ENCODE measurements around the gene MICAL3.
"Not testable (repeated sequence)": the region's sequence is repeated elsewhere in the genome, so short reads cannot be mapped to it uniquely, and the experiment has no call there.

Gene MICAL3

GRCh38 chr22:18058371-18059093 lies 34.2 kb upstream of the MICAL3 start:
- DNase-seq: no peak

GRCh38 chr22:18057568-18058209 lies 33.3 kb upstream of the MICAL3 start:
- DNase-seq: no peak

DNA sequence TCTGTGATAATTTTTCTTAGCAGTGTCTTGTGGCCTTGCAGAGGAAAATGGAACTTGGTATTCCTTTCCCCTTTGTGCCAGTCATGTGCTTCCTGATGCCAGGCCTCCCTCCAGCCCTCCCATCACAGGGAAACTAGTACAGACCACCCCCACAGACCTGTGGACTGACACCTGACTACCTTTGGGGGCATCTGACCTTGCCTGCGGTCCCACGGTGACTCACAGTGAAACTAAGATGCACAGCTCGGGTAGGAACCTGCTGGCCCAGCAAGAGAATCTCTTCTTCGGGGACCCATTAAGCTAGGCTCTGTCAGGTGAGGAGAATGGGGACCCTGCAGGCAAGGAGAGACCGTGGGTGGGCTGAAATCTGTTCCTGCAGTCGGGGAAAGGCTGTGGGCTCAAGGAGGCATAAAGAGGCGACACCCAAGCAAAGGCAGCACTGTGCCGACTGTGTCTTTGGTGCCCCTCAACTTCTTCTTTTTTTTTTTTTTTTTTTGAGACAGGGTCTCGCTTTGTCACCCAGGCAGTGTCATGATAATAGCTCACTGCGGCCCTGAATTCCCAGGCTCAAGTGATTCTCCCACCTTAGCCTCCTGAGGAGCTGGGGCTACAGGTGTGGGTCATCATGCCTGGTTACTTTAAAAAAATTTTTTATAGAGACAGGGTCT lies 32.6 kb upstream of the MICAL3 start:
- DNase-seq: no peak

- no peak for DNase-seq
Measured at GRCh38 chr22:18056161-18056666, 31.9 kb upstream of the MICAL3 start.

- no peak for DNase-seq
Measured at GRCh38 chr22:18055619-18056160, 31.3 kb upstream of the MICAL3 start.

GRCh38 chr22:18053216-18053946 lies 29.0 kb upstream of the MICAL3 start:
- DNase-seq: not testable (repeated sequence)

DNA sequence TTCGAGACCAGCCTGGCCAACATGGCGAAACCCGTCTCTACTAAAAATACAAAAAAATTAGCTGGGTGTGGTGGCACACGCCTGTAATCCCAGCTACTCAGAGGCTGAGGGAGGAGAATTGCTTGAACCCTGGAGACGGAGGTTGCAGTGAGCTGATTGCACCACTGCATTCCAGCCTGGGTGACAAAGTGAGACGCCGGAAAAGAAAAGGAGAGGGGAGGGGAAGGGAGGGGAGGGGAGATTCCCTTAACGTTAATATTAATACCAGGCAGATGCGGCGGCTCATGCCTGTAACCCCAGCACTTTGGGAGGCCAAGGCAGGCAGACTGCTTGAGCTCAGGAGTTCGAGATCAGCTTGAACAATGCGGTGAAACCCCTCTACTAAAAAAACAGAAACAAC lies 26.8 kb upstream of the MICAL3 start:
- DNase-seq: not testable (repeated sequence)

DNA sequence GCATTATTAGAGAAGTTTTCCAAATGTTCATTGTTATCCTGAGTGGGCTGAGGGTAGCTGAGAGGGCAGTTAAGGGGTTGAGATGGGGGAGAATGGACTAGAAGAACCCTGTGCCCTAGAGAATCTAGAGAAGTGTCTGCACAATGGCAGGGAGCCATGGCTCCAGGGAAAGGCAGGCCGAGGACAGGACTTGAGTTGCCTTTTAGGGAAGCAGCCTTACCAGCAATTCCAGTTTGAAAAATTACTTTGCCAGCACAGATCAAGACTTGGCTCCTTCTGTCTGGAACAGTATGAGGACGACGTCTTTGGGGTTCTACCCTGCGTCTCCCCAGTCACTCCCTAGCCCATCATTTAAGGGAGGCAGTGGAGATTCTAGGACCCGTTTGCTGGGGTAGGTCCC lies 25.7 kb upstream of the MICAL3 start:
- no peak for DNase-seq

GRCh38 chr22:18048441-18048898 lies 24.1 kb upstream of the MICAL3 start:
- no peak for DNase-seq

DNA sequence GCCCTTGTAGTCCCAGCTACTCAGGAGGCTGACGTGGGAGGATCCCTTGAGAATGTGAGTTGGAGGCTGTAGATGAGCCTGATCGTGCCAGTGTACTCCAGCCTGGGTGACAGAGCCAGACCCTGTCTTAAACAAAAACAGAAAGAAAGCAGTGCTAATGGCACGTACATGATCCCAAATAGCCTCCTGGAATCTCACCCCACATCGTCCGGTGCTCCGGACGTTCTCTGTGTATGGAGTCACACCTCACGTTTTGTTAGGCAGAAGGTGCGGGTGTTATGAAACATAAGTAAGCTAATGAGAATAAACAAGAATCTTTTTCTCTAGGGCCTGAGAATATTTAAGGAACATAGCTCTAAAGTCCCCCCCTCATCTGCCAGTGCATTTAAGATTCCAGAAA lies 23.7 kb upstream of the MICAL3 start:
- no peak for DNase-seq

DNA sequence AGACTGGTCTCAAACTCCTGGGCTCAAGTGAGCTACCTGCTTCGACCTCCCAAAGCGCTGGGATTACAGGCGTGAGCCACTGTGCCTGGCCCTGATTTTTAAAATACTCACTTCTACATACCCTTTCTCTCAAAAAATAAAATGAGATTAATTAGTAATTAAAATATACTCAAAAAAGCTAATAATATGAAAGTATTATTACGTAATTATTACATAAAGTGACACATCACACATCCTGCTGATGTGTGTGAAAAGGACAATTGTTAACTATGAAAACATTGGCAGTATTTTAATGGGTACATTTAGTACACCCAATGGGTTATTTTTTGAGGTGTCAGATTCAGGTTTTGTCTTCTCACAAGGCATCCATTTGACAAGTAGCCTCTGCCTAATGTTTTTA lies 21.4 kb upstream of the MICAL3 start:
- no peak for DNase-seq

GRCh38 chr22:18044548-18045271 lies 20.3 kb upstream of the MICAL3 start:
- peak; percentile 8 for DNase-seq

- no peak for DNase-seq
Measured at GRCh38 chr22:18042685-18043084, 18.3 kb upstream of the MICAL3 start.

DNA sequence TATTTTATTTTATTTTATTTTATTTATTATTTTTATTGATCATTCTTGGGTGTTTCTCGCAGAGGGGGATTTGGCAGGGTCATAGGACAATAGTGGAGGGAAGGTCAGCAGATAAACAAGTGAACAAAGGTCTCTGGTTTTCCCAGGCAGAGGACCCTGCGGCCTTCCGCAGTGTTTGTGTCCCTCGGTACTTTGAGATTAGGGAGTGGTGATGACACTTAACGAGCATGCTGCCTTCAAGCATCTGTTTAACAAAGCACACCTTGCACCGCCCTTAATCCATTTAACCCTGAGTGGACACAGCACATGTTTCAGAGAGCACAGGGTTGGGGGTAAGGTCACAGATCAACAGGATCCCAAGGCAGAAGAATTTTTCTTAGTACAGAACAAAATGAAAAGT lies 16.5 kb upstream of the MICAL3 start:
- DNase-seq: not testable (repeated sequence)

GRCh38 chr22:18035751-18036150 lies 11.4 kb upstream of the MICAL3 start:
- peak; percentile 7 for DNase-seq

DNA sequence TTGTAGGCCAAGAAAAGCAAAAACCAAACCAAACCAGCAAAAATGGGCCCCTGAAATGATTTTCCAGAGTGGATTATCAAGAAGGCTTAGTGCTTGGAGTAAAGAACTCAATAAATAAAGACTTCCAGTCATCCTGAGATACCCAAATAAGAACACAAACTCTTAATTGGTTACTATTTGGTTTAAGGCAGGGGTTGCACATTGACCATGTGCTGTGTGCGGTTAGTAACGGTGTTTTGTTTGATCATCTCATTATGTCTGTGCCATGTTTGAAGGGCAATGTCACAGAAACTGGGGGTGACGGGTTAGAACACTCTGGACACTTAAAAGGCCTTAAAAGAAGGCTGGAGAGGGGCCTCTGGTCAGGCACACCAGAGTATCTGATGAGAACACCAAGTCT lies 9.7 kb upstream of the MICAL3 start:
- DNase-seq: no peak

- DNase-seq: no peak
Measured at GRCh38 chr22:18033204-18033998, 9.0 kb upstream of the MICAL3 start.

DNA sequence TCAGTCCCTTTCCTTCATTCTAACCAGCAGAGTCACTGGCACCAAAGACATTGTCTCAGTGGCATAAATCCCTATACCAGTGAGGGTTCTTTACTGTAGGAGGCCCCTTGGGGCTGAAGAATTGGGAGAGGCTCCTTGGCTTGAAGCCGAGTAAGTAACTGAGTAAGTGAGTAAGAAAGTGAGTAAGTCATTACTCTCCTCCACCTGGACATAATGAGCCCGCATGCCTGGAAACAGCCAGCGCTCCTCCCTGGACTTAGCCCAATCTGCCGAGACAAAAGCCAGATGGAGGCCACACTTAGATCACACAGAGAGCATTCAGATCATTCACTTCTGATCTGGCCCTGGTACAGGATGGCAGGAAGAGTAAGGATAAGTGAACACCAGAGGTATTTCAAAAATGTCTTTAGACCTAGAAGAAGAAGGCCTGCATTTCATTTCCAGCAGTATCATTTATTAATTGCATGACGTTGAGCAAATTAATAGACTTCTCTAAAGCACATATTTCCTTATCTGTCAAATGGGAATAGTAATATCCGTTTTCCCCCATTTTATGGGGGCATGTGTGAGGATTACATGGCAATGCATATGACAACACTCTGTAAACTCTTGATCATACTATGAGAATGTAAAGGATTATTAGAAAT lies 8.2 kb upstream of the MICAL3 start:
- DNase-seq: no peak

DNA sequence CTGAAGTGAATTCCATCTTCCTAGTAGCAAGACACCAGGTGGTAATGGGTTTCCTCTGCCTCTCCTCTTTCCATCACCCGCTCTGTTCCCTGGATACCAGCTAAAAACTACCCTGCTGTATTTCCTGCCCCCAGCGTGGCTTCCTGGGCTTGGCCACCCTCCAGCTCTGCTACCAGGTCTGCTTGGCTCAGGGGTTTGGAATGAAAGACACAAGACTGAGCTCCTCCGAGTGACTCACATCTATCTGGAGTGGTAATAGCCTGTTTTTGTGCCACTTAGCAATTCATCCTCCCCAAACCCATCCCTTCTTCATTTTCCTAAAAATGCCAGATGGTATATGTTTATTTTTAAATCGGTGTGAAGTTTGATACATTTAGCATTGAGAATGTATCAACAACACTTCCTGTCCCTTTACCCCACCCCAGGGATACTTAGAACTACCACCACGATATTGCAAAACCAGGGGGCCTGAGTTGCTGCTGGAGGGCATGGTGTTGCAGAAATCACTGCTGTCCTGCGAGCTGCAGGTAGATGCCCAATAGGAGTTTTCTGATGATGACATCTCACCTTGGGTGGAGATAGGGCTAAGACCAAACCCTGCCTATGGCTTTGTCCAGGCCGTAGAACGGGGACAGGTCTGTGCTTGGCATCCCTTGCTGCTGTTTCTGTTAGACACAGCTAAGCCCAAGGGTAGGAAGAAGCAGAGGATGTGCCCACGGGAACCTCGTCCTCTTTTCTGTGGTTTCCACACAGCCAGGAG lies 7.5 kb upstream of the MICAL3 start:
- DNase-seq: no peak

- DNase-seq: no peak
Measured at GRCh38 chr22:18029686-18030267, 5.4 kb upstream of the MICAL3 start.
